ENCODE results near the gene OSBPL5.

The OSBPL5 gene

GRCh38 chr11:3197878-3198528 is 32.9 kb upstream of the OSBPL5 start:
- no peak for DNase-seq (ENCODE audit: low read depth in 3 of 3)

- DNase-seq (ENCODE audit: low read depth in 3 of 3): no peak
Observed at GRCh38 chr11:3197044-3197695, 32.1 kb upstream of the OSBPL5 start.

- DNase-seq (ENCODE audit: low read depth in 3 of 3): no peak
Observed at GRCh38 chr11:3196161-3197043, 31.3 kb upstream of the OSBPL5 start.

- no peak for DNase-seq (ENCODE audit: low read depth in 3 of 3)
Observed at GRCh38 chr11:3195251-3196160, 30.4 kb upstream of the OSBPL5 start.

GRCh38 chr11:3194016-3194816 is 29.1 kb upstream of the OSBPL5 start:
- DNase-seq (ENCODE audit: low read depth in 3 of 3): no peak

GRCh38 chr11:3193373-3194015 is 28.4 kb upstream of the OSBPL5 start:
- DNase-seq (ENCODE audit: low read depth in 3 of 3): no peak

- DNase-seq (ENCODE audit: low read depth in 3 of 3): no peak
Observed at GRCh38 chr11:3192511-3193372, 27.6 kb upstream of the OSBPL5 start.

GRCh38 chr11:3191586-3192324 is 26.6 kb upstream of the OSBPL5 start:
- no peak for DNase-seq (ENCODE audit: low read depth in 3 of 3)

GRCh38 chr11:3190600-3190999 is 25.5 kb upstream of the OSBPL5 start:
- DNase-seq (ENCODE audit: low read depth in 3 of 3): no peak

- no peak for DNase-seq (ENCODE audit: low read depth in 3 of 3)
Observed at GRCh38 chr11:3189886-3190583, 24.9 kb upstream of the OSBPL5 start.

- no peak for DNase-seq (ENCODE audit: low read depth in 3 of 3)
Observed at GRCh38 chr11:3189196-3189843, 24.2 kb upstream of the OSBPL5 start.

GRCh38 chr11:3188496-3189195 is 23.5 kb upstream of the OSBPL5 start:
- DNase-seq (ENCODE audit: low read depth in 3 of 3): no peak

GRCh38 chr11:3186166-3186953 is 21.2 kb upstream of the OSBPL5 start:
- no peak for DNase-seq (ENCODE audit: low read depth in 3 of 3)

GRCh38 chr11:3184732-3185347 is 19.7 kb upstream of the OSBPL5 start:
- DNase-seq (ENCODE audit: low read depth in 3 of 3): no peak

- DNase-seq (ENCODE audit: low read depth in 3 of 3): no peak
Observed at GRCh38 chr11:3183523-3183922, 18.4 kb upstream of the OSBPL5 start.

GRCh38 chr11:3182462-3182852 is 17.3 kb upstream of the OSBPL5 start:
- DNase-seq (ENCODE audit: low read depth in 3 of 3): no peak

All from stimulated activated CD4-positive, alpha-beta T cell treated with anti-CD3 and anti-CD28 coated beads, TNF-alpha, amount 100 ng/mL, for 24 hours (primary cell).